Osteoblast (primary cell): ENCODE measurements around the gene SLC1A1. TPM values are rescaled to one million over a fixed set of nuclear protein-coding genes. Genes with fewer than 3 reads are reported as not detected.

Experiments
- DNase-seq: peaks from one replicate; pipeline ENCODE4 v3.0.0; 2011; ENCODE audit warnings: low spot score, mixed read lengths; ENCODE audit not compliant: insufficient read length; ENCODE audit errors: missing footprints
- H2AFZ ChIP-seq: 2 replicates; pipeline ENCODE4 v1.6.0; 2011; ENCODE audit warnings: mild to moderate bottlenecking, low read length
- H3K27ac ChIP-seq: 2 replicates; pipeline ENCODE4 v1.5.1; 2011; ENCODE audit warnings: mild to moderate bottlenecking, low read depth, low read length, moderate library complexity
- H3K27me3 ChIP-seq: 2 replicates; pipeline ENCODE4 v1.6.0; 2012; ENCODE audit warnings: mild to moderate bottlenecking, control low read depth, inconsistent platforms, low read length, moderate library complexity; ENCODE audit not compliant: insufficient read depth
- H3K36me3 ChIP-seq: 2 replicates; pipeline ENCODE4 v1.5.1; 2011; ENCODE audit warnings: mild to moderate bottlenecking, low read length, control low read depth, moderate library complexity; ENCODE audit not compliant: insufficient read depth
- H3K4me1 ChIP-seq: 2 replicates; pipeline ENCODE4 v1.5.1; 2011; ENCODE audit warnings: mild to moderate bottlenecking, low read length, control low read depth, moderate library complexity; ENCODE audit not compliant: insufficient read depth
- H3K4me2 ChIP-seq: 2 replicates; pipeline ENCODE4 v1.6.0; 2011; ENCODE audit warnings: mild to moderate bottlenecking, low read length; ENCODE audit not compliant: insufficient read depth
- H3K4me3 ChIP-seq: fragments of 200-600 bp; sonication (generic); 3 replicates; pipeline ENCODE4 v1.5.1; 2012; ENCODE audit warnings: mild to moderate bottlenecking, low read length, inconsistent platforms; ENCODE audit not compliant: insufficient read depth
- H3K79me2 ChIP-seq: 2 replicates; pipeline ENCODE4 v1.6.0; 2012; ENCODE audit warnings: mild to moderate bottlenecking, low read length, control low read depth, inconsistent platforms; ENCODE audit not compliant: insufficient read depth
- H3K9me3 ChIP-seq: 2 replicates; pipeline ENCODE4 v1.5.1; 2011; ENCODE audit warnings: low read depth, low read length, control low read depth
- H4K20me1 ChIP-seq: 2 replicates; pipeline ENCODE4 v1.6.0; 2012; ENCODE audit warnings: mild to moderate bottlenecking, low read length, control low read depth; ENCODE audit not compliant: insufficient read depth
- total RNA-seq: library from RNA; depleted of rRNA; stranded (reverse); fragments of >200 nt; gene quantifications from 2 replicates; pipeline ENCODE4 v1.2.3, GENCODE V29; 2012
- TF ChIP-seq, protein P1 (sequence below): IDR thresholded peaks from 2 replicates; pipeline ENCODE4 v1.5.1; 2011; ENCODE audit warnings: mild to moderate bottlenecking, low read depth, low read length, moderate library complexity; ENCODE audit errors: extremely low read depth

SLC1A1 gene
- total RNA-seq, 1 donor, result 25.7 TPM

DNA sequence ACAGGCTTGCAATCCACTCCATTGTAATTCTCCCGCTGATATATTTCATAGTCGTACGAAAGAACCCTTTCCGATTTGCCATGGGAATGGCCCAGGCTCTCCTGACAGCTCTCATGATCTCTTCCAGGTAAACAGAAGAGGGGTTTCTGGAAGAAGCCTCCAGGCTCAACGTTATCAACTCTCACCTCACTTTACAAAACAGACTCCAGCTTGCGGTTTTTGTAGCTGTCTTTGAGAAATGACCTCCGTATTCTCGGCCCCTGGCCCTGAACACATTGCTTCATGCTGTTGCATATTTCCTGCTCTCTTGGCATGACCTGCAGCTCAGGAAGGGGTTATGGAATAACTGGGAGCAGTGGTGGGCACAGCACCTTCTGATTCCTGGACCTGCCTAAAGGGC is 85.7 kb downstream of the SLC1A1 start:
- TF ChIP-seq, protein P1, sequence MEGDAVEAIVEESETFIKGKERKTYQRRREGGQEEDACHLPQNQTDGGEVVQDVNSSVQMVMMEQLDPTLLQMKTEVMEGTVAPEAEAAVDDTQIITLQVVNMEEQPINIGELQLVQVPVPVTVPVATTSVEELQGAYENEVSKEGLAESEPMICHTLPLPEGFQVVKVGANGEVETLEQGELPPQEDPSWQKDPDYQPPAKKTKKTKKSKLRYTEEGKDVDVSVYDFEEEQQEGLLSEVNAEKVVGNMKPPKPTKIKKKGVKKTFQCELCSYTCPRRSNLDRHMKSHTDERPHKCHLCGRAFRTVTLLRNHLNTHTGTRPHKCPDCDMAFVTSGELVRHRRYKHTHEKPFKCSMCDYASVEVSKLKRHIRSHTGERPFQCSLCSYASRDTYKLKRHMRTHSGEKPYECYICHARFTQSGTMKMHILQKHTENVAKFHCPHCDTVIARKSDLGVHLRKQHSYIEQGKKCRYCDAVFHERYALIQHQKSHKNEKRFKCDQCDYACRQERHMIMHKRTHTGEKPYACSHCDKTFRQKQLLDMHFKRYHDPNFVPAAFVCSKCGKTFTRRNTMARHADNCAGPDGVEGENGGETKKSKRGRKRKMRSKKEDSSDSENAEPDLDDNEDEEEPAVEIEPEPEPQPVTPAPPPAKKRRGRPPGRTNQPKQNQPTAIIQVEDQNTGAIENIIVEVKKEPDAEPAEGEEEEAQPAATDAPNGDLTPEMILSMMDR, result no peak
- H3K4me3 ChIP-seq, result no peak overlapping the region
- H3K4me1 ChIP-seq, result no peaks in the 10 kb centered on the region
- no peak overlapping the region for H3K4me2 ChIP-seq
- no peaks in the 10 kb centered on the region for H3K9me3 ChIP-seq
- H4K20me1 ChIP-seq, result no peaks in the 10 kb centered on the region
- H3K79me2 ChIP-seq, result no peaks in the 10 kb centered on the region
- no peak overlapping the region for H2AFZ ChIP-seq
- H3K36me3 ChIP-seq, result peaks cover 49% of the 10 kb centered on the region
- no peak for DNase-seq
- no peaks in the 10 kb centered on the region for H3K27me3 ChIP-seq
- H3K27ac ChIP-seq, result no peak overlapping the region

DNA sequence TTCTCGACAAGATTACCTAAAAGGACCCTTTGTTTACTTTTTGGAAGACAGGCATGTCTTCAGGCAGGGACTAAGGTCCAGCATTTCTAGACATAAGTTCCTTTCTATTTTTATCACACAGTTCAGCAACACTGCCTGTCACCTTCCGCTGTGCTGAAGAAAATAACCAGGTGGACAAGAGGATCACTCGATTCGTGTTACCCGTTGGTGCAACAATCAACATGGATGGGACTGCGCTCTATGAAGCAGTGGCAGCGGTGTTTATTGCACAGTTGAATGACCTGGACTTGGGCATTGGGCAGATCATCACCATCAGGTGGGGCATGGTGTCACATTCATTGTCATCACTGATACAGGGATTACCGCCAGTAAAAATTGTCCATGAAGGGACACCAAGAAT is 86.2 kb downstream of the SLC1A1 start:
- Histone ChIP-seq H3K9me3 (no peaks in the 10 kb centered on the region), H3K27me3 (no peaks in the 10 kb centered on the region), H2AFZ (no peak overlapping the region), H3K4me1 (no peaks in the 10 kb centered on the region), H3K27ac (no peak overlapping the region), H4K20me1 (no peaks in the 10 kb centered on the region), H3K36me3 (peaks cover 53% of the 10 kb centered on the region), H3K79me2 (no peaks in the 10 kb centered on the region), H3K4me2 (no peak overlapping the region), H3K4me3 (no peak overlapping the region)
- TF ChIP-seq, protein P1, result no peak
- no peak for DNase-seq

DNA sequence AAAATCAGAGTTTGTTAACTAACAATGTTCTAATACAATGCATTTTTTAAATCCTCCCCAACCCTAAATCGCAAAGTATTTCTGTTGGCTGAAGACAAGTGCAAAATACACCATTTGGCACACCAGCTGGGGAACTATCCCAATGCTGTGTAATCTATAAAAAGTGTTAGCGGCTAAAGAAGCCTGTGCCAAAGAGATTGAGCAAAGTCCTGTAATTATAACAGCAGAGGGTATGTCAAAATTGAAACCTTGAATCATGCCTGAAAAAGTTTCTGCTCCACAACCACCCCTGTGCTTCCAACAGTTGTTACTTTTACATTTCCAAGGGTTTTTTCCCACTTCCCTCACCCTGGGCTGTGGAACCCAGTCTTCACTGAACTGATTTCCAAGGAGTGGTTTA is 88.7 kb downstream of the SLC1A1 start:
- H3K4me1 ChIP-seq, result no peaks in the 10 kb centered on the region
- no peak overlapping the region for H2AFZ ChIP-seq
- peaks cover 51% of the 10 kb centered on the region for H3K36me3 ChIP-seq
- no peak overlapping the region for H3K27ac ChIP-seq
- H3K4me3 ChIP-seq, result no peak overlapping the region
- no peak overlapping the region for H3K4me2 ChIP-seq
- no peaks in the 10 kb centered on the region for H3K9me3 ChIP-seq
- DNase-seq, result no peak
- no peaks in the 10 kb centered on the region for H3K27me3 ChIP-seq
- H3K79me2 ChIP-seq, result no peaks in the 10 kb centered on the region
- H4K20me1 ChIP-seq, result no peaks in the 10 kb centered on the region
- TF ChIP-seq, protein P1, result no peak

DNA sequence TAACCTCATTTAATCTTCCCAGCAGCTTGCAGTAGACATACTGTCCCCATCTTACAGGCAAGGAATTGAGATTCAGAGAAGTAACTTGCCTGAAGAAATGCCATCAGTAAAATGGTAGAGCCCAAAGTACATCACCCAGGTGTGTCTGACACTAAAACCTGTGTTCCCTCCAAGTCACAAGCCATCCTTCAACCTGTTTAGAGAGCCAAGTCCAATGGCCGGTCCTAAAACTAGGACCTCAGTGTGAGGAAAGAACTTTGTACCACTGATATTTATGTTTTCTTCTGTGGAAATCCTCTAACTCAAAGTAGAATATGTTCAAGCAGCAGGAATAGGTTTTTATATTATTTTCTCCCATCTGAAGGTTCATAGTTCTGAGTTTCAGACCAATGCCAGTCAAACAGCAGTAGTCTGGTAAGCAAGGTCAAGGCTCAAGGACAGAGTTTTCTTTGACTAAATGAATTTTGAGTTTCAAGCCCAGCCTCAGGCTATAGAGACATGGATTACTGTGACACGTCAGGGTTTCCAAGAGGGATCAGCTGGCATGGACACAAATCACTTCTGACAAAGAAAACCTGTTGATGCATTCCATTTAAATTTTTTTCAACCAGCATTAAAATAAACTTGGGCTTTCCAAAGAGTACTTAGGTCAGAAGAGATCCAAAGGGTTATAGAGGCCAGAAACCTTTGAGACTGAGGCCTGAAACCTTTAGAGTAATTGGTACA is 90.9 kb downstream of the SLC1A1 start:
- Histone ChIP-seq H4K20me1 (no peaks in the 10 kb centered on the region), H3K79me2 (no peaks in the 10 kb centered on the region), H3K27me3 (no peaks in the 10 kb centered on the region), H3K4me3 (no peak overlapping the region), H3K4me1 (no peaks in the 10 kb centered on the region), H3K4me2 (no peak overlapping the region), H3K27ac (no peak overlapping the region), H3K36me3 (peaks cover 48% of the 10 kb centered on the region), H3K9me3 (no peaks in the 10 kb centered on the region), H2AFZ (no peak overlapping the region)
- DNase-seq, result no peak
- TF ChIP-seq, protein P1, result no peak
